ENCODE measurements around the gene NPSR1. TPM values are rescaled to one million over a fixed set of nuclear protein-coding genes. Genes with fewer than 3 reads are reported as not detected.
"Not testable (repeated sequence)": the region's sequence is repeated elsewhere in the genome, so short reads cannot be mapped to it uniquely, and the experiment has no call there.

The NPSR1 gene
- polyA plus RNA-seq, 4 donors: not detected

DNA sequence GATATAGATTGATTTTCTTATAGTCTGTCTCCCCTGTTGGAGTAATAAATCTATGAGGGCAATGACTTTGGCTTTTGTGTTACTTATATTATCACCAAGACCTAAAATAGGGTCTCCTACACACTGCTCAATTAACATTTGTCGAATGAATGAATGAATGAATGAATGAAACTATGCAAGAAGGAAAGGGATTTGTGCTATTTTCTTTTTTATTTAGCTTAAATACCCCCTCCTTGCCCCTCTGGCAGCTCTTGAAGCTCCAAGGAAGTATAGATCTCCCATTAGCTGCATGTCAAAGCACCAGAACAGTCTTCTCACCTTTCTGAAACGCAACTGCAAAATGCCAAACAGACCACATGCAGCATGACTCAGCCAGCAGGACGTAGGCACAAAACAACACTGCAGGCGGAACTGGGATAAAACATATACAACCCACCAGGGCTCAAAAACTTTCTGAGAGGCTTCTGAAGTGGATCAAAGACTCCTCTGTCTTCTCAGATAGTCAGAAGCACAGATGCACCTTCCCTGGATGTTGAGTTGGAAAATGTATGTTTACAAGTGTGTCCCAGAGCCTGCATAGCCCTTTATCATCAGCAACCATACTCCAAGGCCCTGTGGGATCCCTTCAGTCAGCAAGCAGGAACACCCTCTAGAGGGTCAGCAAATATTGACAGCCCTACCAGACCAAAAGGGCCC, 187.8 kb downstream of the NPSR1 start:
- Histone ChIP-seq H3K36me3 (ENCODE audit: control insufficient read depth in 3 of 3, insufficient read depth in 2 of 3, low read depth in 1 of 3, low read length in 3 of 3) (no peaks in the 10 kb centered on the region), H3K27me3 (ENCODE audit: control insufficient read depth in 3 of 3, insufficient read depth in 3 of 3, low read length in 3 of 3) (peaks cover 0 to 3% (median 3%) of the 10 kb centered on the region in 3 donors), H3K4me3 (ENCODE audit: low read depth in 1 of 3, low read length in 3 of 3) (no peak overlapping the region), H3K27ac (ENCODE audit: low read depth in 1 of 3, low read length in 2 of 3) (no peak overlapping the region), H3K9me3 (ENCODE audit: control insufficient read depth in 2 of 2, insufficient read depth in 1 of 2, low read depth in 1 of 2, low read length in 1 of 2) (no peaks in the 10 kb centered on the region), H3K4me1 (ENCODE audit: control insufficient read depth in 3 of 3, insufficient read depth in 2 of 3, low read depth in 1 of 3, low read length in 2 of 3) (no peaks in the 10 kb centered on the region)
- FAIRE-seq (no peak), DNase-seq (no peak)
- WGBS, 3 donors: 53 to 67% (median 63%) methylated on average over 4 of the region's 4 CpGs

DNA sequence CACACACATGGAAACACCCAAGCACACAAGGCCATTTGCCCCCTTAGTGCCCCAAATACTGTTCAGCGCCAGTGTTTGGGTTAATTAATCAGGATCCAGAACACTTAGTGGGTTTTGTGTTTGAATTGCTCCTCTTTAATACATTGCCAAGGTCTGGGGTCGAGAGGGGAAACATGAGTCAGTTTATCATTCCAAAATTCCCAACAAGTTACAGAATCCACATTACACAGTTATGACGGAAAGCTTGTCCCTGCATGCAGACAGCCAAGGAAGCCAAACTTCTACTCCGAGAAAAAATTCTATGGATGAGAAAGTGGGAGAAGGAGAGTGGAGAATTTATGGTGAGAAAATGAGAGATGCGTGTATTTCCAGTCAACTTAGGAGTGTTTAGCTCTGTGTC, 189.0 kb downstream of the NPSR1 start:
- H3K27ac ChIP-seq (ENCODE audit: low read depth in 1 of 3, low read length in 2 of 3): no peak overlapping the region
- peaks cover 0 to 3% (median 0%) of the 10 kb centered on the region in 3 donors for H3K27me3 ChIP-seq (ENCODE audit: control insufficient read depth in 3 of 3, insufficient read depth in 3 of 3, low read length in 3 of 3)
- FAIRE-seq (no peak), DNase-seq (no peak)
- no peak overlapping the region for H3K4me3 ChIP-seq (ENCODE audit: low read depth in 1 of 3, low read length in 3 of 3)
- H3K36me3 ChIP-seq (ENCODE audit: control insufficient read depth in 3 of 3, insufficient read depth in 2 of 3, low read depth in 1 of 3, low read length in 3 of 3): no peaks in the 10 kb centered on the region
- 67 to 72% (median 69%) methylated on average over 5 of the region's 5 CpGs for WGBS, 3 donors
- no peaks in the 10 kb centered on the region for H3K9me3 ChIP-seq (ENCODE audit: control insufficient read depth in 2 of 2, insufficient read depth in 1 of 2, low read depth in 1 of 2, low read length in 1 of 2)
- H3K4me1 ChIP-seq (ENCODE audit: control insufficient read depth in 3 of 3, insufficient read depth in 2 of 3, low read depth in 1 of 3, low read length in 2 of 3): no peaks in the 10 kb centered on the region

DNA sequence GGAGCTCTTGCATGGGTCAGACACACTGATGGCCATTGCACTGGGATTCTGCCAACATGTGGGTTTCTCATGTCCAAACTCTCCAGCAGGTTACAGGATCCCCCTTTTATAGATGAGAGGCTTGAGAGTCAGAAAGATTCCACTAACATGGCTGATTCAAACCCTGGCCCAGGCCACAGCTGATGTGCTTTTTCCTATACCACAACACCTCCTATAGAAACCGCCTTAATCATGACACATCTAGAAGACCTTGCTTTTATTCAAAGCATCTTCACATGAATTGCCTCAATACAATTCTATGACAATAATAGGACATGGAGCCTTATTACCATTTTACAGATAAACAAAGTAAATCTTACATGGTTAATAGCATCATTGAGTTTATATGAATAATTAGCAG, 190.7 kb downstream of the NPSR1 start:
- Histone ChIP-seq H3K27ac (ENCODE audit: low read depth in 1 of 3, low read length in 2 of 3) (no peak overlapping the region), H3K36me3 (ENCODE audit: control insufficient read depth in 3 of 3, insufficient read depth in 2 of 3, low read depth in 1 of 3, low read length in 3 of 3) (no peaks in the 10 kb centered on the region), H3K27me3 (ENCODE audit: control insufficient read depth in 3 of 3, insufficient read depth in 3 of 3, low read length in 3 of 3) (peaks cover 0 to 1% (median 0%) of the 10 kb centered on the region in 3 donors), H3K4me3 (ENCODE audit: low read depth in 1 of 3, low read length in 3 of 3) (no peak overlapping the region), H3K9me3 (ENCODE audit: control insufficient read depth in 2 of 2, insufficient read depth in 1 of 2, low read depth in 1 of 2, low read length in 1 of 2) (no peaks in the 10 kb centered on the region), H3K4me1 (ENCODE audit: control insufficient read depth in 3 of 3, insufficient read depth in 2 of 3, low read depth in 1 of 3, low read length in 2 of 3) (no peaks in the 10 kb centered on the region)
- WGBS, 3 donors: 91 to 100% (median 97%) methylated on average over 1 of the region's 1 CpG
- DNase-seq (no peak), FAIRE-seq (no peak)

DNA sequence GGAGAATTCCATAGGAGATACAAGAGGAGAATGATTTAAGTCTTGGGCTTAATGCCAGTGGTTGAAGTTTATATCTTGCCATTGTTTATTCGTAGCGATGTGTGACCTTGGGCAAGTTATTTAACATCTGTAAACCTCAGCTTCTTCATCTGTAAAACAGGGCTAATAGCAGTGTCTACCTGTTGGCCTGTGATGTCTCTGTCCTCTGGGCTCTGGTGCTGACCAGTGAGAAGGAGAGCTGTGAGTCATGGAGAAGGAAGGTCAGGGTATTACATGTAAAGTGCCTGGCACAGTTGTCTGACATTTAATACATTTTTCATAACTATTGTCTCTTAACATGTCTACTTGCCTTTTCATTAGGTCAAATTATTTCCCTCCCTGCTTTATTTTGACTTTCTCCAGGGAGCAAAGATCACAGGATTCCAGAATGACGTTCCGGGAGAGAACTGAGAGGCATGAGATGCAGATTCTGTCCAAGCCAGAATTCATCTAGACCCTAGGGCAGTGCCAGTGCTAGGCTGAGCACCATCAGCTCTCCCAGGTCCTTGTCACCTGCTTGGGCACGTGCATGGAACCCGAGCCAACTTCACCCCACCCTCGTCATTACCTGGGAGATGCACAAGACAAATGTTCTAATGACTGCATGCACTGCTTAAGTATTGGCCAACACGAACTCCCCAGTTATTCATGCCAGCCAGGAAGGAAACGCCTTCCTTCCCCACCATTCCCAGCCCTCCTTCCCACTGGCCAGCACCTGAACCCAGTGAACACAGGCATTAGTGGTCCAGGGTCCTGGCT, 191.3 kb downstream of the NPSR1 start:
- H3K4me1 ChIP-seq (ENCODE audit: control insufficient read depth in 3 of 3, insufficient read depth in 2 of 3, low read depth in 1 of 3, low read length in 2 of 3): no peaks in the 10 kb centered on the region
- no peak overlapping the region for H3K4me3 ChIP-seq (ENCODE audit: low read depth in 1 of 3, low read length in 3 of 3)
- 52 to 74% (median 57%) methylated on average over 9 of the region's 9 CpGs for WGBS, 3 donors
- H3K36me3 ChIP-seq (ENCODE audit: control insufficient read depth in 3 of 3, insufficient read depth in 2 of 3, low read depth in 1 of 3, low read length in 3 of 3): no peaks in the 10 kb centered on the region
- H3K27ac ChIP-seq (ENCODE audit: low read depth in 1 of 3, low read length in 2 of 3): no peak overlapping the region
- H3K9me3 ChIP-seq (ENCODE audit: control insufficient read depth in 2 of 2, insufficient read depth in 1 of 2, low read depth in 1 of 2, low read length in 1 of 2): no peaks in the 10 kb centered on the region
- FAIRE-seq: no peak
- no peaks in the 10 kb centered on the region for H3K27me3 ChIP-seq (ENCODE audit: control insufficient read depth in 3 of 3, insufficient read depth in 3 of 3, low read length in 3 of 3)
- no peak for DNase-seq

DNA sequence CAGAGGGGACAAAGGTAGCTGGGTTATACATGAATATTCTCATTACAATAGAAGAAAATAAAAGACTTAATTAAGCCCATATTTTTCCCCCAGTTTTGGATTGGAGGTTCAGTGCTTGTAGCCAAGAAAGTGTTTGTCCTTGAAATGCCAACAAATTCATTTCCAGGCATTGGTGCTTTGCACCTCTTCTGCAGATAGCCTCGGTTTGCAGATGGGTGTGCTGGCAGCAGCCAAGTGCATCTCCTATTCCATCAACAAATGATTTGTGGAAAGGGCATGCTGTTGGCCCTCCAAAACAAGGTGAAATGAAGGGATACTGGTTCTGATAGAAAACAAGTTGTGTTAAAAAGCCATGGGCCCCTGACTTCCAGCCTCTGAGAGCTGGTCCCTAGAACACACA, 192.0 kb downstream of the NPSR1 start:
- H3K27ac ChIP-seq (ENCODE audit: low read depth in 1 of 3, low read length in 2 of 3): no peak overlapping the region
- H3K4me3 ChIP-seq (ENCODE audit: low read depth in 1 of 3, low read length in 3 of 3): no peak overlapping the region
- H3K36me3 ChIP-seq (ENCODE audit: control insufficient read depth in 3 of 3, insufficient read depth in 2 of 3, low read depth in 1 of 3, low read length in 3 of 3): no peaks in the 10 kb centered on the region
- 72 to 80% (median 76%) methylated on average over 1 of the region's 1 CpG for WGBS, 3 donors
- FAIRE-seq (no peak), DNase-seq (no peak)
- H3K9me3 ChIP-seq (ENCODE audit: control insufficient read depth in 2 of 2, insufficient read depth in 1 of 2, low read depth in 1 of 2, low read length in 1 of 2): no peaks in the 10 kb centered on the region
- H3K4me1 ChIP-seq (ENCODE audit: control insufficient read depth in 3 of 3, insufficient read depth in 2 of 3, low read depth in 1 of 3, low read length in 2 of 3): no peaks in the 10 kb centered on the region
- no peaks in the 10 kb centered on the region for H3K27me3 ChIP-seq (ENCODE audit: control insufficient read depth in 3 of 3, insufficient read depth in 3 of 3, low read length in 3 of 3)

DNA sequence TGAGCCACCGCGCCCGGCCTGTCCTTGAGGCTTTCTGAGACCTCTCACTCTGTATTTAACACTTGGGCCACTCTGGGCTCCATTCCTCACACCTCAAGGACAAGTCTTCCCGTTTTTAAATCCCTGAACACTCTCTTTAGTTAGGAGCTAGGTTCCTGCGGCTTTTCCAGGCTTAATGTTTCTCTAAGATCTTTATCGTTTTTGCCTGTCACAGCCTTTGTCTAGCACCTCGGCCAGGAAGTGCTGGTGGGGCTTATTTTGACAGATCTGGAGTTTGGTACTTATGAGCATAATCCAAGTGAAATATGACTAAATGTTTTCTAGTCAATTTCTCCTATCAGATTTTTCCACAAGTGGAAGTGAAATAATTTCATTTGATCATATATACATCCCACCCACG, 192.7 kb downstream of the NPSR1 start:
- Histone ChIP-seq H3K4me1 (ENCODE audit: control insufficient read depth in 3 of 3, insufficient read depth in 2 of 3, low read depth in 1 of 3, low read length in 2 of 3) (no peaks in the 10 kb centered on the region), H3K4me3 (ENCODE audit: low read depth in 1 of 3, low read length in 3 of 3) (no peak overlapping the region), H3K27ac (ENCODE audit: low read depth in 1 of 3, low read length in 2 of 3) (no peak overlapping the region), H3K27me3 (ENCODE audit: control insufficient read depth in 3 of 3, insufficient read depth in 3 of 3, low read length in 3 of 3) (no peaks in the 10 kb centered on the region), H3K9me3 (ENCODE audit: control insufficient read depth in 2 of 2, insufficient read depth in 1 of 2, low read depth in 1 of 2, low read length in 1 of 2) (no peaks in the 10 kb centered on the region), H3K36me3 (ENCODE audit: control insufficient read depth in 3 of 3, insufficient read depth in 2 of 3, low read depth in 1 of 3, low read length in 3 of 3) (no peaks in the 10 kb centered on the region)
- 62 to 65% (median 64%) methylated on average over 8 of the region's 8 CpGs for WGBS, 3 donors
- DNase-seq (no peak), FAIRE-seq (no peak)

DNA sequence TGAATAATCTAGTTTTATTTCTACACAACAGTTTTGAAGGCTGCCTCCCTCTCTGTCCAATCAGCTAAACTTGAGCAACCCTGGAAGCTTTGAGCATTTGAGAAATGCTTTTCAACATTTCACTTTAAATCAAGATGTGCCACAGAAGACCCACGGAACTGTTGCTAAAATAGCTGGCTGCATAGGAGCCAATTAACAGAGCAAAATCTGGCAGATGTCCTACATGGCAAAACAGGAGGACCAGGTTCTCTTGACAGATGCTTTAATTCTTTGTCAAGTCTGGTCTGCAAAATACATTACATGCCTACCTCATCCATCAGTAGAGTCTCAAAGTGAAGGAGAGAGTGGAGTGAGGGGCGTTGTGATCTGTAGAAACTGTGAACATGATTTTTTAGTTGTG, 193.4 kb downstream of the NPSR1 start:
- DNase-seq: no peak
- no peak for FAIRE-seq
- Histone ChIP-seq H3K27me3 (ENCODE audit: control insufficient read depth in 3 of 3, insufficient read depth in 3 of 3, low read length in 3 of 3) (no peaks in the 10 kb centered on the region), H3K27ac (ENCODE audit: low read depth in 1 of 3, low read length in 2 of 3) (no peak overlapping the region), H3K9me3 (ENCODE audit: control insufficient read depth in 2 of 2, insufficient read depth in 1 of 2, low read depth in 1 of 2, low read length in 1 of 2) (no peaks in the 10 kb centered on the region), H3K4me3 (ENCODE audit: low read depth in 1 of 3, low read length in 3 of 3) (no peak overlapping the region), H3K36me3 (ENCODE audit: control insufficient read depth in 3 of 3, insufficient read depth in 2 of 3, low read depth in 1 of 3, low read length in 3 of 3) (no peaks in the 10 kb centered on the region), H3K4me1 (ENCODE audit: control insufficient read depth in 3 of 3, insufficient read depth in 2 of 3, low read depth in 1 of 3, low read length in 2 of 3) (no peaks in the 10 kb centered on the region)
- WGBS, 3 donors: 66 to 76% (median 69%) methylated on average over 2 of the region's 2 CpGs

DNA sequence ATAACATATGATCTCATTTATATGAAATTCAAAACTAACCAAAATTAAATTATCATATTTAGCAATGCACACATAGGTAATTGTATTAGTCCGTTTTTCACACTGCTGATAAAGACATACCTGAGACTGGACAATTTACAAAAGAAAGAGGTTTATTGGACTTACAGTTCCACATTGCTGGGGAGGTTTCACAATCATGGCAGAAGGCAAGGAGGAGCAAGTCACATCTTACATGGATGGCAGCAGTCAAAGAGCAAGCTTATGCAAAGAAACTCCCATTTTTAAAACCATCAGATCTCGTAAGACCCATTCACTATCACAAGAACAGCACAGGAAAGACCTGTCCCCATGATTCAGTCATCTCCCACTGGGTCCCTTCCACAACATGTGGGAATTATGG, 200.4 kb downstream of the NPSR1 start:
- not testable (repeated sequence) for H3K9me3 ChIP-seq (ENCODE audit: control insufficient read depth in 2 of 2, insufficient read depth in 1 of 2, low read depth in 1 of 2, low read length in 1 of 2); H3K4me1 ChIP-seq (ENCODE audit: control insufficient read depth in 3 of 3, insufficient read depth in 2 of 3, low read depth in 1 of 3, low read length in 2 of 3); H3K27ac ChIP-seq (ENCODE audit: low read depth in 1 of 3, low read length in 2 of 3); H3K27me3 ChIP-seq (ENCODE audit: control insufficient read depth in 3 of 3, insufficient read depth in 3 of 3, low read length in 3 of 3); H3K36me3 ChIP-seq (ENCODE audit: control insufficient read depth in 3 of 3, insufficient read depth in 2 of 3, low read depth in 1 of 3, low read length in 3 of 3); H3K4me3 ChIP-seq (ENCODE audit: low read depth in 1 of 3, low read length in 3 of 3); FAIRE-seq; DNase-seq
- WGBS, 3 donors: 68 to 83% (median 80%) methylated on average over 2 of the region's 2 CpGs

Measured in small intestine (tissue), 7 donors.